H1 (cell line): ENCODE data around the gene TYW1B. TPM values are rescaled to one million over a fixed set of nuclear protein-coding genes. Genes with fewer than 3 reads are reported as not detected.
"Not testable (repeated sequence)": the region's sequence is repeated elsewhere in the genome, so short reads cannot be mapped to it uniquely, and the experiment has no call there.

Source experiments
- CTCF ChIA-PET: fragments of 300-600 bp; sonication (Branson Sonifier 250); formaldehyde crosslinking; loops from one replicate; lab custom pipeline; 2021; ENCODE audit not compliant: partially characterized antibody; lab: Charles Lee
- POLR2A ChIA-PET: fragments of 300-600 bp; sonication (Branson Sonifier 250); formaldehyde crosslinking; loops from one replicate; lab custom pipeline; 2021; ENCODE audit warnings: inconsistent platforms; ENCODE audit not compliant: partially characterized antibody; lab: Charles Lee
- DNase-seq, 2 experiments: peaks; one replicate each; pipeline versions ENCODE4 v3.0.0 to v3.0.0-alpha.2; 2010 to 2022; ENCODE audit warnings: low spot score in 2 of 2, low read depth in 1 of 2, mixed read lengths in 1 of 2
- FAIRE-seq: peaks from 2 replicates; lab custom pipeline; 2011; peaks lifted over from hg19 to GRCh38; lab: Jason Lieb, UNC
- H2AFZ ChIP-seq: 2 replicates; pipeline ENCODE4 v1.8.1; 2012; ENCODE audit warnings: low read length, inconsistent platforms
- H2AK5ac ChIP-seq: 2 replicates; pipeline ENCODE4 v1.6.1; 2013; ENCODE audit warnings: low read depth, low read length
- H2BK120ac ChIP-seq: replicated peaks from 2 replicates; pipeline ENCODE3; 2013; ENCODE audit warnings: low read depth, low read length, inconsistent platforms
- H2BK12ac ChIP-seq: 2 replicates; pipeline ENCODE4 v1.6.1; 2013; ENCODE audit warnings: low read depth, low read length
- H2BK15ac ChIP-seq: 2 replicates; pipeline ENCODE4 v1.6.1; 2013; ENCODE audit warnings: low read length
- H2BK20ac ChIP-seq: 2 replicates; pipeline ENCODE4 v1.6.1; 2013; ENCODE audit warnings: low read length
- H2BK5ac ChIP-seq: 2 replicates; pipeline ENCODE4 v1.6.1; 2013; ENCODE audit warnings: low read depth, low read length
- H3K14ac ChIP-seq: 2 replicates; pipeline ENCODE4 v1.6.1; 2013; ENCODE audit warnings: inconsistent platforms; ENCODE audit not compliant: insufficient read length
- H3K18ac ChIP-seq: 2 replicates; pipeline ENCODE4 v1.6.1; 2013; ENCODE audit warnings: low read length; ENCODE audit errors: extremely low read depth
- H3K23ac ChIP-seq: 2 replicates; pipeline ENCODE4 v1.6.1; 2013; ENCODE audit warnings: inconsistent platforms; ENCODE audit not compliant: insufficient read length
- H3K23me2 ChIP-seq: 2 replicates; pipeline ENCODE4 v1.6.1; 2013; ENCODE audit warnings: low read depth, low read length
- H3K27ac ChIP-seq: 2 replicates; pipeline ENCODE4 v1.6.1; 2011; ENCODE audit warnings: low read depth, low read length, inconsistent platforms
- H3K27me3 ChIP-seq, 4 experiments: replicated peaks in 1 of 4; 1 replicate in 1 of 4; 2 replicates in 3 of 4; pipeline versions ENCODE4 v1.6.1 to v1.8.1; 2011 to 2013; ENCODE audit warnings: low read length in 3 of 4, mild to moderate bottlenecking in 3 of 4, inconsistent platforms in 2 of 4, mixed read lengths in 2 of 4, moderate library complexity in 1 of 4; ENCODE audit not compliant: control insufficient read depth in 3 of 4, insufficient read depth in 3 of 4; ENCODE audit errors: extremely low read depth in 1 of 4
- H3K36me3 ChIP-seq, 4 experiments: 2 replicates each; pipeline versions ENCODE4 v1.6.1 to v1.8.1; 2011 to 2013; ENCODE audit warnings: mild to moderate bottlenecking in 4 of 4, low read length in 3 of 4, moderate library complexity in 2 of 4, control low read depth in 1 of 4, inconsistent platforms in 1 of 4; ENCODE audit not compliant: insufficient read depth in 4 of 4, control insufficient read depth in 2 of 4
- H3K4ac ChIP-seq: replicated peaks from 2 replicates; pipeline ENCODE3; 2013; ENCODE audit warnings: low read length, low read depth, mixed read lengths, inconsistent platforms; ENCODE audit not compliant: insufficient read length
- H3K4me1 ChIP-seq, 4 experiments: replicated peaks in 1 of 4; 1 replicate in 1 of 4; 2 replicates in 3 of 4; pipeline versions ENCODE4 v1.6.1 to v1.8.1; 2011 to 2013; ENCODE audit warnings: low read length in 3 of 4, inconsistent platforms in 2 of 4, mixed read lengths in 1 of 4; ENCODE audit not compliant: insufficient read depth in 4 of 4, control insufficient read depth in 3 of 4
- H3K4me2 ChIP-seq, 2 experiments: 2 replicates each; pipeline versions ENCODE4 v1.6.1 to v1.8.1; 2011 to 2013; ENCODE audit warnings: low read depth in 2 of 2, low read length in 2 of 2, control low read depth in 1 of 2, inconsistent platforms in 1 of 2, mild to moderate bottlenecking in 1 of 2; ENCODE audit not compliant: insufficient read depth in 1 of 2
- H3K4me3 ChIP-seq, 4 experiments: fragments of 200-600, 300-600 bp in 1 of 4; sonication (generic), shearing (Covaris generic), sonication (Bioruptor Twin) in 1 of 4; 2 replicates each; pipeline versions ENCODE4 v1.5.1 to v1.8.1; 2011 to 2016; ENCODE audit warnings: low read length in 4 of 4, low read depth in 3 of 4, control low read depth in 2 of 4, inconsistent platforms in 2 of 4, mild to moderate bottlenecking in 2 of 4, mixed read lengths in 1 of 4, moderate library complexity in 1 of 4; ENCODE audit not compliant: insufficient read depth in 2 of 4; ENCODE audit errors: extremely low read depth in 1 of 4
- H3K56ac ChIP-seq: replicated peaks from 2 replicates; pipeline ENCODE3; 2013; ENCODE audit warnings: low read depth, mild to moderate bottlenecking, mixed read lengths, low read length, inconsistent platforms; ENCODE audit not compliant: insufficient read length
- H3K79me1 ChIP-seq: 2 replicates; pipeline ENCODE4 v1.6.1; 2013; ENCODE audit warnings: low read depth, low read length, control low read depth
- H3K79me2 ChIP-seq, 2 experiments: 2 replicates each; pipeline versions ENCODE4 v1.6.1 to v1.8.1; 2012 to 2013; ENCODE audit warnings: low read length in 2 of 2, mild to moderate bottlenecking in 2 of 2, inconsistent platforms in 1 of 2; ENCODE audit not compliant: insufficient read depth in 2 of 2, control insufficient read depth in 1 of 2
- H3K9ac ChIP-seq, 4 experiments: replicated peaks in 1 of 4; 1 replicate in 1 of 4; 2 replicates in 3 of 4; pipeline versions ENCODE4 v1.6.1 to v1.8.1; 2011 to 2013; ENCODE audit warnings: low read depth in 3 of 4, low read length in 3 of 4, control low read depth in 2 of 4, mild to moderate bottlenecking in 2 of 4, moderate library complexity in 2 of 4, inconsistent platforms in 1 of 4; ENCODE audit errors: extremely low read depth in 1 of 4
- H3K9me3 ChIP-seq, 2 experiments: 2 replicates each; pipeline versions ENCODE4 v1.6.1 to v1.8.1; 2012 to 2013; ENCODE audit warnings: mild to moderate bottlenecking in 2 of 2, moderate library complexity in 2 of 2, control low read depth in 1 of 2, inconsistent platforms in 1 of 2, low read depth in 1 of 2, low read length in 1 of 2, mixed read lengths in 1 of 2; ENCODE audit not compliant: insufficient read depth in 2 of 2
- H4K20me1 ChIP-seq, 2 experiments: replicated peaks in 1 of 2; 2 replicates each; pipeline versions ENCODE3 to v1.8.1; 2011 to 2013; ENCODE audit warnings: inconsistent platforms in 2 of 2, low read length in 2 of 2, mild to moderate bottlenecking in 1 of 2; ENCODE audit not compliant: insufficient read depth in 2 of 2, control insufficient read depth in 1 of 2
- H4K5ac ChIP-seq: 2 replicates; pipeline ENCODE4 v1.6.1; 2013; ENCODE audit warnings: low read length, low read depth, mixed read lengths, inconsistent platforms; ENCODE audit not compliant: insufficient read length
- H4K8ac ChIP-seq: 2 replicates; pipeline ENCODE4 v1.8.0; 2013; ENCODE audit warnings: mild to moderate bottlenecking, moderate library complexity, low read length, inconsistent platforms; ENCODE audit not compliant: insufficient read depth; ENCODE audit errors: extremely low read depth
- H4K91ac ChIP-seq: replicated peaks from 2 replicates; pipeline ENCODE3; 2013; ENCODE audit warnings: low read length, mixed read lengths, inconsistent platforms; ENCODE audit not compliant: insufficient read length
- WGBS, 2 experiments: shearing (Covaris generic) in 1 of 2; methylation state at CpG; one replicate each; pipeline versions ENCODE4 v1.1.6 to v1.1.7; 2013 to 2015; ENCODE audit warnings: low lambda C conversion rate in 2 of 2, mixed read lengths in 2 of 2, inconsistent platforms in 1 of 2, low coverage in 1 of 2, missing lambda C conversion rate in 1 of 2; ENCODE audit not compliant: insufficient replicate concordance in 2 of 2, insufficient coverage in 1 of 2, insufficient read length in 1 of 2; ENCODE audit errors: extremely low coverage in 1 of 2, missing lambda C conversion rate in 1 of 2; 5-methylcytosine and 5-hydroxymethylcytosine counted together
- polyA plus RNA-seq, 7 experiments: library from polyadenylated mRNA; depleted of rRNA in 3 of 7; stranded (reverse) in 5 of 7; unstranded in 2 of 7; fragments of >200 nt in 5 of 7; fragments of 200-250 nt in 2 of 7; gene quantifications; 1 replicate in 5 of 7; 2 replicates in 1 of 7; 4 replicates in 1 of 7; pipeline versions ENCODE4 v1.2.1 to v1.2.3, GENCODE V29; 2011 to 2013; ENCODE audit warnings: missing spikeins in 2 of 7, mixed read lengths in 2 of 7
- total RNA-seq: library from RNA; stranded (reverse); fragmentation: NEBNext Ultra II Directional; extraction: Animal tissue kit (Norgen Biotek cat#: 25700); gene quantifications from 2 replicates; pipeline ENCODE4 v1.2.1, GENCODE V29; 2021

Gene TYW1B
- total and polyA plus RNA-seq, 2 of the 8 experiments (the other 6 are each of a cell fraction or from before 2014, with no cell fraction given) = 6.8 to 12.6 TPM

GRCh38 chr7:72818663-72819361 is 9.2 kb downstream of the TYW1B start:
- WGBS, 2 experiments = 97% methylated on average over 10 of the region's 10 CpGs; no CpG with 5 or more reads in 1 of the 2 experiments
- peaks cover 0 to 24% of the 10 kb centered on the region in 2 experiments; a peak in 2 of 4 replicates for H3K79me2 ChIP-seq
- DNase-seq, H2AFZ ChIP-seq, H3K4me3 ChIP-seq, H3K18ac ChIP-seq, H3K27ac ChIP-seq, H3K23me2 ChIP-seq, H4K91ac ChIP-seq, H3K79me1 ChIP-seq, H3K4ac ChIP-seq, H3K36me3 ChIP-seq, H4K5ac ChIP-seq, H3K9me3 ChIP-seq, H2AK5ac ChIP-seq, H3K27me3 ChIP-seq, H4K20me1 ChIP-seq, H2BK120ac ChIP-seq, CTCF ChIA-PET, H4K8ac ChIP-seq, H3K9ac ChIP-seq, H3K23ac ChIP-seq, H2BK15ac ChIP-seq, H2BK5ac ChIP-seq, H2BK20ac ChIP-seq, FAIRE-seq, H3K4me1 ChIP-seq, H3K4me2 ChIP-seq, H3K14ac ChIP-seq, H3K56ac ChIP-seq, H2BK12ac ChIP-seq: not testable (repeated sequence)
- POLR2A ChIA-PET = interaction anchor here (1.3 kb wide), 1 partner anchor 9 kb away, joined by 4 read pairs; the partner anchor contains the start of gene TYW1B
